SH-SY5Y (cell line): ENCODE measurements around the gene NAV2.

Experiments used
- GATA2 ChIP-seq: IDR thresholded peaks from 2 replicates; pipeline ENCODE4 v1.6.1; 2011; ENCODE audit warnings: mild to moderate bottlenecking, low read depth, low read length
- GATA3 ChIP-seq: IDR thresholded peaks from 2 replicates; pipeline ENCODE4 v1.6.1; 2011; ENCODE audit warnings: low read depth, mild to moderate bottlenecking, low read length, moderate library complexity

DNA sequence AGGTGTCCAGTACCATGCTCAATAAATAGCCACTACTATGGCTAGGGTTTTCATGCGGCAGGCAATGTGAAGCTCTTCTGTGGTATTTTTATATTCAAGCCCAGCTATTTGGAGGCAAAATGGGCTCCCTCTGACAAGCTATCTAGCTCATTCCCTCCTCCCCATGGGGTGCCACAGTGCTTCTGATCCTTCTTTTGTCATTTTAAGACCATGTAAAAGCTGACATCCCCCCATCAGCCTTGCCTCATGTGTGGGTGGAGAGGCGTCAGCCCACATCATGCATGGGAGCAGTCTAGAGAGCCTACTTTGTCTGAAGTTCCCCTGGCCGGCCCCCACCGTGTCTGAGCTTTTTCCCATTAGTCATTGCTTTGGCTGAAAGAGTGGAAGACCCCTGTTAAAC lies 59.8 kb downstream of the NAV2 start:
- TF ChIP-seq GATA3 = no peak
- TF ChIP-seq GATA2 = no peak
